ENCODE measurements around the gene ULBP3.

The ULBP3 gene

GRCh38 chr6:150056156-150056555 is 12.8 kb downstream of the ULBP3 start:
- H3K4me1 ChIP-seq (ENCODE audit: insufficient read depth, low read length): no peaks in the 10 kb centered on the region
- H3K27ac ChIP-seq (ENCODE audit: low read length): no peak overlapping the region
- H3K36me3 ChIP-seq (ENCODE audit: insufficient read depth, low read depth, low read length): no peaks in the 10 kb centered on the region
- H3K27me3 ChIP-seq (ENCODE audit: insufficient read depth, low read length): peaks cover 20% of the 10 kb centered on the region; the same call in 1 of the 2 replicates
- H3K9ac ChIP-seq (ENCODE audit: low read depth, low read length): no peak overlapping the region
- no peak overlapping the region for H3K4me3 ChIP-seq (ENCODE audit: low read length)
- no peaks in the 10 kb centered on the region; the same call in 1 of the 2 replicates for H3K9me3 ChIP-seq (ENCODE audit: insufficient read depth, low read depth, low read length)

GRCh38 chr6:150055131-150055530 is 13.8 kb downstream of the ULBP3 start:
- no peak overlapping the region for H3K9ac ChIP-seq (ENCODE audit: low read depth, low read length)
- no peaks in the 10 kb centered on the region for H3K36me3 ChIP-seq (ENCODE audit: insufficient read depth, low read depth, low read length)
- H3K9me3 ChIP-seq (ENCODE audit: insufficient read depth, low read depth, low read length): no peaks in the 10 kb centered on the region; the same call in 1 of the 2 replicates
- peaks cover 20% of the 10 kb centered on the region; the same call in 1 of the 2 replicates for H3K27me3 ChIP-seq (ENCODE audit: insufficient read depth, low read length)
- H3K4me3 ChIP-seq (ENCODE audit: low read length): no peak overlapping the region
- no peaks in the 10 kb centered on the region for H3K4me1 ChIP-seq (ENCODE audit: insufficient read depth, low read length)
- H3K27ac ChIP-seq (ENCODE audit: low read length): no peak overlapping the region

- Histone ChIP-seq H3K27me3 (ENCODE audit: insufficient read depth, low read length) (peaks cover 20% of the 10 kb centered on the region; the same call in 1 of the 2 replicates), H3K27ac (ENCODE audit: low read length) (no peak overlapping the region), H3K4me1 (ENCODE audit: insufficient read depth, low read length) (no peaks in the 10 kb centered on the region), H3K4me3 (ENCODE audit: low read length) (no peak overlapping the region), H3K9me3 (ENCODE audit: insufficient read depth, low read depth, low read length) (no peaks in the 10 kb centered on the region; the same call in 1 of the 2 replicates), H3K36me3 (ENCODE audit: insufficient read depth, low read depth, low read length) (no peaks in the 10 kb centered on the region), H3K9ac (ENCODE audit: low read depth, low read length) (no peak overlapping the region)
Observed at GRCh38 chr6:150053450-150053849, 15.5 kb downstream of the ULBP3 start.

- Histone ChIP-seq H3K4me1 (ENCODE audit: insufficient read depth, low read length) (no peaks in the 10 kb centered on the region), H3K4me3 (ENCODE audit: low read length) (no peak overlapping the region), H3K9me3 (ENCODE audit: insufficient read depth, low read depth, low read length) (no peaks in the 10 kb centered on the region; the same call in 1 of the 2 replicates), H3K36me3 (ENCODE audit: insufficient read depth, low read depth, low read length) (no peaks in the 10 kb centered on the region), H3K27me3 (ENCODE audit: insufficient read depth, low read length) (peaks cover 20% of the 10 kb centered on the region; the same call in 1 of the 2 replicates), H3K27ac (ENCODE audit: low read length) (no peak overlapping the region), H3K9ac (ENCODE audit: low read depth, low read length) (no peak overlapping the region)
Observed at GRCh38 chr6:150050846-150051245, 18.1 kb downstream of the ULBP3 start.

DNA sequence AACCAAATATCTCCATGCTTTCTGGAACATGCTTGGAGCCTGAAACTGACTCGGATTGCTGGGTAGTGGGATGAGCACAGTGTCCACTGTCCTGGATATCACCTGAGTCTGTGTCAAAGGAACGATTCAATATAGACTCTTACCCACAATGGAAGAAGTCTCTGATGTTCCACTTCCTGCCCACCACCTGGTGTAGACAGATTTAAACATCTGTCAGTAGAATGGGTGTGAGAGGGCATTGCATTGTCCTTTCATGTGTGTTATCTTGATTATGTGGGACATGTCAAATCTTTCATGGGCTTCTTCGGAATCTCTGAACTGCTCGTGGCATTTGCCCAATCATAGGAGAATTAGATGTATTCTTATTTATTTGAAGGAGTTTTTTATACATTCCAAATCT is 20.8 kb downstream of the ULBP3 start:
- H3K36me3 ChIP-seq (ENCODE audit: insufficient read depth, low read depth, low read length): no peaks in the 10 kb centered on the region
- H3K4me1 ChIP-seq (ENCODE audit: insufficient read depth, low read length): no peaks in the 10 kb centered on the region
- peaks cover 4% of the 10 kb centered on the region; the same call in 1 of the 2 replicates for H3K27me3 ChIP-seq (ENCODE audit: insufficient read depth, low read length)
- no peaks in the 10 kb centered on the region; the same call in 1 of the 2 replicates for H3K9me3 ChIP-seq (ENCODE audit: insufficient read depth, low read depth, low read length)
- H3K4me3 ChIP-seq (ENCODE audit: low read length): no peak overlapping the region
- no peak overlapping the region for H3K9ac ChIP-seq (ENCODE audit: low read depth, low read length)
- H3K27ac ChIP-seq (ENCODE audit: low read length): no peak overlapping the region

DNA sequence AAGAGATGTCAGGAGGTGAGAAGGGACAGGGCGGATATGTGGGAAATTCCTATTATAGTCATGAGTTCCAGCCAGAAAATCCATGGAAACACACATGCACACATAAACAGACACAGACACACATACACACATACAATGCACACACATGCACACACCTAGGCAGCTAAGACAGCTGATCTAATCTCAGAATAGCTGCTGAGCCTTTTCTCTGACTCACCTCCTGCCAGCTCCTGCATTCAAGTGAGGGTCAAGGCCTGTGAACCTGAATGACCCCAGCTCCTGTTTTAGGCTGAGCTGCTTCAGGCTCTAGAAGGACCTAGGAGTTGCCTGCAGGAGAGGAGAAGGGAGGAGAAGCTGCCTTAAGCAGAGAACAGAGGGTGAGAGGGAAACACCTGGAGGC is 22.0 kb downstream of the ULBP3 start:
- peaks cover 16% of the 10 kb centered on the region for H3K27me3 ChIP-seq (ENCODE audit: insufficient read depth, low read length)
- no peaks in the 10 kb centered on the region for H3K9me3 ChIP-seq (ENCODE audit: insufficient read depth, low read depth, low read length)
- H3K4me1 ChIP-seq (ENCODE audit: insufficient read depth, low read length): no peaks in the 10 kb centered on the region
- no peak overlapping the region for H3K27ac ChIP-seq (ENCODE audit: low read length)
- no peaks in the 10 kb centered on the region for H3K36me3 ChIP-seq (ENCODE audit: insufficient read depth, low read depth, low read length)
- no peak overlapping the region for H3K4me3 ChIP-seq (ENCODE audit: low read length)
- H3K9ac ChIP-seq (ENCODE audit: low read depth, low read length): no peak overlapping the region

- no peak overlapping the region for H3K9ac ChIP-seq (ENCODE audit: low read depth, low read length)
- H3K36me3 ChIP-seq (ENCODE audit: insufficient read depth, low read depth, low read length): no peaks in the 10 kb centered on the region
- H3K4me3 ChIP-seq (ENCODE audit: low read length): no peak overlapping the region
- H3K4me1 ChIP-seq (ENCODE audit: insufficient read depth, low read length): no peaks in the 10 kb centered on the region
- H3K27ac ChIP-seq (ENCODE audit: low read length): no peak overlapping the region
- H3K27me3 ChIP-seq (ENCODE audit: insufficient read depth, low read length): peaks cover 38% of the 10 kb centered on the region
- no peaks in the 10 kb centered on the region for H3K9me3 ChIP-seq (ENCODE audit: insufficient read depth, low read depth, low read length)
Observed at GRCh38 chr6:150044621-150045145, 24.2 kb downstream of the ULBP3 start.

DNA sequence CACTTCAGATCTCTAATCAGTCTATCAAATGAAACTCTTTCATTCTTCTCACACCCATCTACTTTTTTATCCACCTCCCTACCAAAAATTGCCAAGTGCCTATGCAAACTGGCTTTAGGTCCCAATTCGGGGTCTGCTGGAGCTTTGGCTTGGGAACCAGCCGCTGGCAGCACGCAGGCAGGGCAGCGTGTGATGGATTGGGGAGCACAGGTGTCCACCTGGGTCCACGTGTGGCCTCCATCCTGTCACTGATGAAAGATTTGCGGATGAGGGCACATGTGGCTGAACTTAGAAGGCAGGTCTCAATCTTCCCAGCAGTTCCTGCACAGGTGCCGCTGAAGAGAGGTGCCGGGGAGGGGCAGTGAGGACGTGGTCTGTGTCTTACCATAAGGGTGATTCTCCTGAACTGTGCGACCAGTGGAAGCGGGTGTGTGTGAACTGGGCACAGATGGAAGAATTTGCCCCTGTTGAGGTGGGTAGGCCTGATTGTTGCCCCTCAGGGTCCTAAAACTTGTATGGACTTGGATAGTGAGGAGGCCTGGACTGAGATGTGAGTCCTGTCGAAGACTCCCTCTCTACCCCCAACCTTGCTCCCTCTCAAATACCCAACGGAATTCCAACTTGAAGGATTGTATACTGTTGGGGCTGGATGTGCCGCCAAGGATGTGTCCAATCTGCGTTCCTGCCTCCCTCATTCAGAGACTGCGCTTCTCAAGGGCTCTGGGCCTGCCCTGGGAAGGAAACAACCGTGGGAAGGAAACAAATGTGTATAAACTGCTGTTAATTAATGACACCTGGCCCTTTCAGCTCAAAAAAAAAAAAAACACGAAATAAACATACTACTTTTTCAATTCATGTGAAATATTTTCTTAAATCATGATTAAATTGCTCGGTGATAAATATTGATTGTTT is 25.2 kb downstream of the ULBP3 start:
- no peaks in the 10 kb centered on the region for H3K4me1 ChIP-seq (ENCODE audit: insufficient read depth, low read length)
- H3K36me3 ChIP-seq (ENCODE audit: insufficient read depth, low read depth, low read length): no peaks in the 10 kb centered on the region
- H3K27me3 ChIP-seq (ENCODE audit: insufficient read depth, low read length): peaks cover 47% of the 10 kb centered on the region
- H3K27ac ChIP-seq (ENCODE audit: low read length): no peak overlapping the region
- no peak overlapping the region for H3K4me3 ChIP-seq (ENCODE audit: low read length)
- H3K9ac ChIP-seq (ENCODE audit: low read depth, low read length): no peak overlapping the region
- no peaks in the 10 kb centered on the region for H3K9me3 ChIP-seq (ENCODE audit: insufficient read depth, low read depth, low read length)

- no peaks in the 10 kb centered on the region for H3K36me3 ChIP-seq (ENCODE audit: insufficient read depth, low read depth, low read length)
Observed at GRCh38 chr6:150043096-150043495, 25.8 kb downstream of the ULBP3 start.

GRCh38 chr6:150038202-150039062 is 30.5 kb downstream of the ULBP3 start:
- no peaks in the 10 kb centered on the region for H3K9me3 ChIP-seq (ENCODE audit: insufficient read depth, low read depth, low read length)
- no peaks in the 10 kb centered on the region for H3K4me1 ChIP-seq (ENCODE audit: insufficient read depth, low read length)
- no peak overlapping the region for H3K9ac ChIP-seq (ENCODE audit: low read depth, low read length)
- H3K27ac ChIP-seq (ENCODE audit: low read length): no peak overlapping the region
- peak overlapping the region; percentile 62; the same call in 1 of the 2 replicates for H3K4me3 ChIP-seq (ENCODE audit: low read length)
- no peaks in the 10 kb centered on the region for H3K36me3 ChIP-seq (ENCODE audit: insufficient read depth, low read depth, low read length)
- peaks cover 98% of the 10 kb centered on the region for H3K27me3 ChIP-seq (ENCODE audit: insufficient read depth, low read length)

More at GRCh38 chr6:150043096-150043495, 25.8 kb downstream of the ULBP3 start:
- Histone ChIP-seq H3K4me3 (ENCODE audit: low read length) (no peak overlapping the region), H3K9ac (ENCODE audit: low read depth, low read length) (no peak overlapping the region), H3K4me1 (ENCODE audit: insufficient read depth, low read length) (no peaks in the 10 kb centered on the region), H3K27ac (ENCODE audit: low read length) (no peak overlapping the region), H3K27me3 (ENCODE audit: insufficient read depth, low read length) (peaks cover 54% of the 10 kb centered on the region), H3K9me3 (ENCODE audit: insufficient read depth, low read depth, low read length) (no peaks in the 10 kb centered on the region)

GRCh38 chr6:150037526-150038201 is 31.3 kb downstream of the ULBP3 start:
- Histone ChIP-seq H3K27ac (ENCODE audit: low read length) (no peak overlapping the region), H3K9me3 (ENCODE audit: insufficient read depth, low read depth, low read length) (no peaks in the 10 kb centered on the region), H3K4me1 (ENCODE audit: insufficient read depth, low read length) (no peaks in the 10 kb centered on the region), H3K27me3 (ENCODE audit: insufficient read depth, low read length) (peaks cover 100% of the 10 kb centered on the region), H3K9ac (ENCODE audit: low read depth, low read length) (no peak overlapping the region), H3K4me3 (ENCODE audit: low read length) (peak overlapping the region; percentile 62; the same call in 1 of the 2 replicates), H3K36me3 (ENCODE audit: insufficient read depth, low read depth, low read length) (no peaks in the 10 kb centered on the region)

All from iPS-20b (cell line).